Measurements from ENCODE around the gene PHKB.

GRCh38 chr16:47519546-47519945, 58.4 kb downstream of the PHKB start:
- TF ChIP-seq ZFP30 (CRISPR knock-in tag; IDR thresholded peaks at IDR 0.05) (no peak), PATZ1 (CRISPR knock-in tag; IDR thresholded peaks at IDR 0.05; ENCODE audit: borderline replicate concordance) (no peak), ZC3H10 (CRISPR knock-in tag; IDR thresholded peaks at IDR 0.05) (no peak), ZNF8 (CRISPR knock-in tag; IDR thresholded peaks at IDR 0.05) (no peak), ESRRG (CRISPR knock-in tag; IDR thresholded peaks at IDR 0.05) (no peak), CSDC2 (CRISPR knock-in tag; IDR thresholded peaks at IDR 0.05) (no peak), ARNTL (CRISPR knock-in tag; IDR thresholded peaks at IDR 0.05; ENCODE audit: borderline replicate concordance, low read depth) (no peak)

Measured in SK-N-SH treated with all-trans-retinoic acid at 6 μM for 48 hours (cell line).